ENCODE results near the gene NUP42.

NUP42 gene, protein sequence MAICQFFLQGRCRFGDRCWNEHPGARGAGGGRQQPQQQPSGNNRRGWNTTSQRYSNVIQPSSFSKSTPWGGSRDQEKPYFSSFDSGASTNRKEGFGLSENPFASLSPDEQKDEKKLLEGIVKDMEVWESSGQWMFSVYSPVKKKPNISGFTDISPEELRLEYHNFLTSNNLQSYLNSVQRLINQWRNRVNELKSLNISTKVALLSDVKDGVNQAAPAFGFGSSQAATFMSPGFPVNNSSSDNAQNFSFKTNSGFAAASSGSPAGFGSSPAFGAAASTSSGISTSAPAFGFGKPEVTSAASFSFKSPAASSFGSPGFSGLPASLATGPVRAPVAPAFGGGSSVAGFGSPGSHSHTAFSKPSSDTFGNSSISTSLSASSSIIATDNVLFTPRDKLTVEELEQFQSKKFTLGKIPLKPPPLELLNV

DNA sequence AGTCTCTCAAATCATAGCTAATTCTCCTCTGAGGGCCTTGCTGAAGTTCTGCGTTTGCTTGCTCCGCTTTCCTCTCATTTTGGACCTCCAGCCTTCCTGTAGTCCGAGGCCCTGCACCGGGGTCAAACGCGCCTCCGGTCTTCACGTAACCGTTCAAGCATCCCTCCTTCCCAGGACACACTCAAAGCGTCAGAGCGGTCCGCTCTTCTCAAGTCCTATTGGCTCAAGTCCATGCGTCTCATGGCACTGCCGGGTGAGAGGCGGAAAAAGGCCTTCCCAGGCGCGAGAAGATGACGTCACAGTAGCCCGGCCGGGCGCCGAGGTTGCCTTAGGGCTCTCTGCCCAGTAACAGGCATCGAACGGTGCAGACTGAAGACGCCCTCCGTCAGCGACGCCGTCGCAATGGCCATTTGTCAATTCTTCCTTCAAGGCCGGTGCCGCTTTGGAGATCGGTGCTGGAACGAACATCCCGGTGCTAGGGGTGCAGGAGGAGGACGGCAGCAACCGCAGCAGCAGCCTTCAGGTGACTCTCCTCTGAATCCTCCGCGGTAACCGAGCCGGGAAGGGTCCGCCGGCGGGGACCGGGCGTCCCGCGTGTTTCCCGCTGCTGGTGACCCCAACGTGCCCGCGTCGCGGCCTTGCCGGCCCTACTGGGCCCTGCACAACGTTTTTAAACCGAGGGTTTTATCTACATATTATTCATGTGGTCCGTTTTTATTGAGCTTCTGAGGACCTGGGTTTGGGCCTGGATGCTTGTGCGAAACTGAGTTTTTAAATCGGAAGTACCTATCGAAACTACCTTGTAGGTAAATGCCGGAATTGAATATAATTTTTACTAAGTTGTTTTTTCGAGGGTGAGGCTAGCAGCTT is at the start of gene NUP42:
NUP42 (plus strand) TSS at position 365 of the 870 bp plus-strand sequence; CDS start at position 403, 38 bp downstream.
- no peak for TF ChIP-seq GATA2 (IDR thresholded peaks at IDR 0.05; ENCODE audit: low read depth, low read length)
- no peak for TF ChIP-seq GATA3 (IDR thresholded peaks at IDR 0.05; ENCODE audit: low read depth, low read length)

DNA sequence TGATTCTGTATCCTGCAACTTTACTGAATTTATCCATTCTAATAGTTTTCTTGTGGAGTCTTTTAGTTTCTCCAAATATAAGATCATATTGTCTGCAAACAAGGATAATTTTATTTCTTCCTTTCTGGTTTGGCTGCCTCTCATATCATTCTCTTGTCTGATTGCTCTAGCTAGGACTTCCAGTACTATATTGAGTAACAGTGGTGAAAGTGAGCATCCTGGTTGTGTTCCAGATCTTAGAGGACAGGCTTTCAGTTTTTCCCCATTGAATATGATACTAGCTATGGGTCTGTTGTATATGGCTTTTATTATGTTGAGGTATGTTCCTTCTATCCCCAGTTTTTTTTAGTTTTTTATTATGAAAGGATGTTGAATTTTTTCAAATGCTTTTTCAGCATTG is 48.1 kb upstream of the NUP42 start:
- TF ChIP-seq GATA2 (IDR thresholded peaks at IDR 0.05; ENCODE audit: low read depth, low read length) = no peak
- TF ChIP-seq GATA3 (IDR thresholded peaks at IDR 0.05; ENCODE audit: low read depth, low read length) = no peak

DNA sequence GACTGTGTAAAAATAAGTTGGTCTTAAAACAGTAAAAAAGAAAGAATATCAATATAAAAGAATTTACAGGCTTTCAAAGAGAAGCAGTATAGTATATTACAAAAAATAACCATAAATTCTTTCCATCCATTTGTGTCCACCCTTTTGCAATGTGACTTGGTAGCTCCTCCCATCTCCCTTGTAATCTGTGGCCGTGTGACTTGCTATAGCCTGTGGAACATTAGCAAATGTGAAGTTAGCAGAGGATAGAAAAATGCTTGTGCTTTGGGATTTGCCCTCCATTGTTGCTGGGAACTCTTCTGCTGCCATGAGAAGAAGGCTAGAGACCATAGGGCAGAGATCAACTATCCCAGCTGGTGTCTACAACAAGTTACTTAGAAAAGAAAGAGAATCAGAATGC is 46.1 kb upstream of the NUP42 start:
- no peak for TF ChIP-seq GATA3 (IDR thresholded peaks at IDR 0.05; ENCODE audit: low read depth, low read length)
- no peak for TF ChIP-seq GATA2 (IDR thresholded peaks at IDR 0.05; ENCODE audit: low read depth, low read length)

DNA sequence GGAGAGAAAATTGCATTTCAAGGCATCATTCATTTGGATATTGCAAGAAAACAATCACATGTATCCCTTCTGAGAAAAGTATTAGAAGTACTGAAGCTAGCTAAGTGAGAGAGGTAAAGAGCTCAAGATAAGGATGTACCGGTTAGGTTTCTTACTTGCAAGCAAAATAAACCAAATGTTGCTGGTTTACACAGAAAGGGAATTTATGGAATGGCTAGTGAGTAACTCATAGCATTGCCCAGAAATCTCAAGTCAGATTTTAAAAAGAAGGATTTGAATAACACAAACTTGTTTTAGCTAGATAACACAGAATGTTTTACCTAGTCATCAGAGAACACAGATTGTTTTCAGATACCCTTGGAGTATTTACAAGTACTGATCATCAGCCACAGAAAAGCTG is 45.6 kb upstream of the NUP42 start:
- TF ChIP-seq GATA3 (IDR thresholded peaks at IDR 0.05; ENCODE audit: low read depth, low read length) = no peak
- no peak for TF ChIP-seq GATA2 (IDR thresholded peaks at IDR 0.05; ENCODE audit: low read depth, low read length)

DNA sequence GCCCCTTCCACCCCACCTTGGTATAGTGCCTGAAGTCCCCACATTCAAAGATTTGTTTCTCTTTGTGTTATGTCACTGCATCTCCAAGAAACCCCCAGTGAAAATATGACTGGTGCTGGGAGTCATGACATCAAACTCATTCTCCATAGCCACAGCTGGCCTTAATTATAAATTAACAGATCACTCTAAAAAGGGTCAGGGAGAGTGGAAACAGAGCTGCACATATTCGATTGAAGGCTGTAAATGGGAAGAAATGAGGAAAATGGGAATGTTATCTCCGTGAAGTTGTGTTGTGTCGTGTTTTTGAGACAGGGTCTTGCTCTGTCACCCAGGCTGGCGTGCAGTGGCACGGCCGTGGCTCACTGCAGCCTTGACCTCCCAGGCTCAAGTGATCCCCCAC is 24.2 kb upstream of the NUP42 start:
- TF ChIP-seq GATA3 (IDR thresholded peaks at IDR 0.05; ENCODE audit: low read depth, low read length) = no peak
- TF ChIP-seq GATA2 (IDR thresholded peaks at IDR 0.05; ENCODE audit: low read depth, low read length) = no peak

DNA sequence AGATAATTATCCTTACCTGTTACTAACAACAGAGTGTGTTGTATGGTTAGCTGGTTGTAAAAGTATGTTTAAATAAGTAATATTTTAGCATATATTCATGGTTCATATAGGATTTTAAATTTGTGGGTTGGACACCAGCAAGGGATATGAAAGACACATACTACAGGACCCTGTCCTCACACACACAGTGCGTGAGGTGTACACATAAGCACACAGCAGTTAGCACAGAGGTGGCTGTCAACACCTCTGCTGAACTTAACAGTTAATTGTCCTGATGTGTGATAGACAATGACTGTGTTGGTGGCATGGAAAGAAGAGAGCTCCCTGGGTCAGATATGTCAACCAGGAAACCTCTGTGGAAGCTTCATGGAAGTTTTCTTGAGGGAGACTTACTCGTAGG is 23.3 kb upstream of the NUP42 start:
- TF ChIP-seq GATA3 (IDR thresholded peaks at IDR 0.05; ENCODE audit: low read depth, low read length) = no peak
- no peak for TF ChIP-seq GATA2 (IDR thresholded peaks at IDR 0.05; ENCODE audit: low read depth, low read length)

DNA sequence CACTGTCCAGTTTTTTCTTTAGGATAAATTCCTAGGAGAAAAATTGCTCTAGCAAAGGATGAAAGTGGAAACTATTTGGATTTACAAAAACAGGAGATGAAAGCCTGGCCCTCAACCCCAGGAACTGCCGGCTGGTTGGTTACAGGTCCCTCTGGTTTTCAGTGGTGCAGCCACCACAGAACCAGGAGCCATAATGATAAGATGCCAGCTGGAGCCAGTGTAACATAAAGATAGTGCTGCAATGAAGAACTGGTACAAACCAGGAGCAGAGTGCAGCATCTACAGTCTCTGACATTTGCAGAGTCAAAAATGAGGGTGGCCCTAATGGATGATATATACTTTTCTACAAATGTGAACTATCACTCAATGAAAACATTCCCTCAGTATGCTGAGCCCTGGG is 20.4 kb upstream of the NUP42 start:
- TF ChIP-seq GATA3 (IDR thresholded peaks at IDR 0.05; ENCODE audit: low read depth, low read length) (no peak), GATA2 (IDR thresholded peaks at IDR 0.05; ENCODE audit: low read depth, low read length) (no peak)

DNA sequence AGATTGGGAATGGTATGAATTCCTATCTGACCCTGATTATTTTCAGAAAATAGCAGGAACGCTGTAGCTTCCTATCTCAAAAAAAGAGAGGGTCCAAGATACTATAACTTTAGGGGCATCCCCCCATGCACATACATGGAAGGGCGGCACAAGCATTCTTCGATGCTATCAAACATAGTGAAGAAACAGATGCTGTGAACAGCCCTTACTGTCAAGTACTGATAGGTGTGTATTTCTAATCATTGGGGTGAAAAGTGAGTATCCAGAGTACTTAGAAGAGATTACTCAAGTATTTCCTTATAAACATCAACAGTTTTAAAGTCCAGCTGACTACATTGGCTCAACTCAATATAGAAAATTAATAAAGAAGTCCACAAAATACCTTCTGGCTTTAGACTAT is 17.0 kb upstream of the NUP42 start:
- TF ChIP-seq GATA3 (IDR thresholded peaks at IDR 0.05; ENCODE audit: low read depth, low read length) = no peak
- no peak for TF ChIP-seq GATA2 (IDR thresholded peaks at IDR 0.05; ENCODE audit: low read depth, low read length)

DNA sequence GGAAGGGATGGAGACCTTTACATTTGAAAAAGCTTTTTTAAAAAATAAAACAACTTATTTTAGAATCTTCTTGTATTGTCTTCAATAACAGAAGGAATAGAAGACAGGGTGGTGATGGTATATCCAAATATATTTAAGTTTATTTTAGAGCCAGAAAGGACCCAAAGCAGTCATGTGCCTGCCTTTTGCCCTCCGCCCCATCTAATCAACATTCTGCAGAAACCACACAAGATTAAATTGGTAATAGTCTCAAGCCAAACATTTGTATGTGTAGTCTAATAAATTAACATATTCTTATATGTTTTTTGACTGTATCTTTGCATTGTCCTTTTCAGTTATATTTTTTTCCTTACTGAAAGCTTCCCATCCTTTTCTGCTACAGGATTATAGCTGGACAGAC is 16.5 kb upstream of the NUP42 start:
- no peak for TF ChIP-seq GATA3 (IDR thresholded peaks at IDR 0.05; ENCODE audit: low read depth, low read length)
- TF ChIP-seq GATA2 (IDR thresholded peaks at IDR 0.05; ENCODE audit: low read depth, low read length) = no peak

DNA sequence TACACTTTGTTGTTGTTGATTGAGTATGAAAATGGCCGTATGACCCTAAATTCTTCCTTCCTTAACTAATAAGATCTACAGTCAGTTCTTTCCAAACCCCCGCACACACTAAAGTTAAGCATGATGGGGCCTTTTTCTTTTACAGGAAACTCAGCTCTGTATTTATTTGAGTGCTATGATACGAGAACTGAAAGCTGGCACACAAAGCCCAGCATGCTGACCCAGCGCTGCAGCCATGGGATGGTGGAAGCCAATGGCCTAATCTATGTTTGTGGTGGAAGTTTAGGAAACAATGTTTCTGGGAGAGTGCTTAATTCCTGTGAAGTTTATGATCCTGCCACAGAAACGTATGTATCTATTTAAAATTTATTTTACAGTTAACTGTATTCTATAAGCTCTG is 14.2 kb upstream of the NUP42 start:
- no peak for TF ChIP-seq GATA3 (IDR thresholded peaks at IDR 0.05; ENCODE audit: low read depth, low read length)
- TF ChIP-seq GATA2 (IDR thresholded peaks at IDR 0.05; ENCODE audit: low read depth, low read length) = no peak

DNA sequence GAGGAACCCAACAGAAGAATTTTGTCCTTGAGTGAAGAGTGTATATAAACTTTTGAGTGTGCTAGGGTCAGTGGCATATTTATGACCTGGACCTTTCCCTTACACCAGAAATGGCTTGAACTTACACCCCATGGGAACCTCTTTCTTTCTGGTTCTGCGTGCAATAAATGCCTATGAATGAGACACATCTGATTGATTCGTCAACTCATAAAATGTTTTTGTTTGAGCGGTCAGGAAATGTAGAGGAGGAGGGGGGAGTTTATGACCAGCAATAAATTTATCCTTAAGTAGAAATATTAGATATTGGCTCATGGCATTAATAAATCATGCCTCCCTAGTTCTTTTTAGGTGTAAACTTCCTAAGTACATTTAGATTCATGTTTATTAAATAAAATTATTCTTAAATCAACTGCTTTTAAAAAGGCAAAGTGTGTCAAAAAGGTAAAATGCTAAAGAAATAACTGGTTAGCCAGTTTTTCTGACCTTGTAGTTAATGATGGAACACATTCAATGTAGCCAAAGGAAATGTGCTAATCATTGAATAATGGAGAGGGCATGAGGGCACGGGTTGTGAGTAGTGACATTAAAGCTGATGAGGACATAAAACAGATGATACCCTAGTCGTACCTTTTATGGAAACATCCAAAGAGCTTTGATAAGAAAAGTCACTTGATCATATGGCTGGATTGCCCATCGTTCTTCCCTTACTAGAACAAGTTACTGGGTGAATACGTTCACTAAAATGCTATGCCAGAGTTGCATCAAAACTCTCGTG is 13.6 kb upstream of the NUP42 start:
- TF ChIP-seq GATA2 (IDR thresholded peaks at IDR 0.05; ENCODE audit: low read depth, low read length) (no peak), GATA3 (IDR thresholded peaks at IDR 0.05; ENCODE audit: low read depth, low read length) (no peak)

DNA sequence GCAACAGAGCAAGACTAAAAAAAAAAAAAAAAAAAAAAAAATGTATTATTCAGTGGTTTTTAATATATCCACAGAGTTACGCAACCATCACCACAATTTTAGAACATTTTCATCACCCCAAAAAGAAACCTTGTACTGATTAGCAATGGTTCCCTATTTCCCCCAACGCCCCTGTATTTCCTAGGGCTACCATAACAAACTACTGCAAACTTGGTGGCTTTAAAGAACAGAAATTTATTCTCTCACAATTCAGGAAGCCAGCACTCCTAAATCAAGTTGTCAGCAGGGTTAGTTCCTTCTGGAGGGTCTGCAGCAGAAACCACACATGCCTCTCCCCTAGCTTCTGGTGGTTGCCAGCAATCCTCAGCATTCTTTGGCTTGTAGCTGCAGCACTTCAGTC is 5.9 kb upstream of the NUP42 start:
- TF ChIP-seq GATA2 (IDR thresholded peaks at IDR 0.05; ENCODE audit: low read depth, low read length) = no peak

DNA sequence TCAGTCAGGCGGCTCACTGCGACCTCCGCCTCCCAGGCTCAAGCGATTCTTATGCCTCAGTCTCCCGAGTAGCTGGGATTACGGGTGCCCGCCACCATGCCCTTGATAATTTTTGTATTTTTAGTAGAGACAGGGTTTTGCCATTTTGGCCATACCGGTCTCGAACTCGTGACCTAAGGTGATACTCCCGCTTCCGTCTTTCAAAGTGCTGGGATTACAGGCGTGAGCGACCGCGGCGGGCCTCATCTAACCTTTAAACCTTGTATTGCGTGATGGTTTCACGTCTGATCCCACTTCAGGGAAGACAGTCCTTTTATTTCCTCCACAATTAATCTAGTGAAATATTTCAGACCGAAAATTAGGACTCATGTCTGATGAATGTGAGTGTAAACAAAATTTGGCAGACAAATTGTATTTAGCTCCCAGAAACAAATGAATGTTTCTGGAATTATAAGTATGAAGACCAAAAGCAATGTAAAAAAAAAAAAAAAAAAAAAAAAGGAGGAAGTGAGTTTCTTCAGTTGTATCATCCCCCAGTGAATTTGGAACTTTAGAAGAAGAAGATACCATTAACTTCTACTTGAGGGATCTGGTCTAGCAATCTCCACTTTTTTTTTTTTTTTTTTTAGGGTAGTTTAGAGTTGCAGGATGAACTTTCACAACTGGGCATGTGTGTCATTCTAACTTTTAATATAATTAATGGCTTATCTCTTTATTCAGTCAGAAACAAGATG is 1.6 kb downstream of the NUP42 start:
- TF ChIP-seq GATA2 (IDR thresholded peaks at IDR 0.05; ENCODE audit: low read depth, low read length) (no peak), GATA3 (IDR thresholded peaks at IDR 0.05; ENCODE audit: low read depth, low read length) (no peak)
